Activated naive CD4-positive, alpha-beta T cell treated with anti-CD3 and anti-CD28 coated beads, Interleukin-2, amount 50 U/mL, for 24 hours (primary cell): ENCODE data around the gene C10orf143.

Source experiments
- H3K27ac Mint-ChIP-seq: one replicate; pipeline ENCODE4 v1.8.0; 2021; ENCODE audit warnings: mild to moderate bottlenecking, mixed read lengths
- H3K27me3 Mint-ChIP-seq: one replicate; pipeline ENCODE4 v1.8.0; 2021; ENCODE audit warnings: mixed read lengths
- H3K36me3 Mint-ChIP-seq: one replicate; pipeline ENCODE4 v1.8.0; 2021; ENCODE audit warnings: mixed read lengths
- H3K4me1 Mint-ChIP-seq: one replicate; pipeline ENCODE4 v1.8.0; 2021; ENCODE audit warnings: mixed read lengths
- H3K4me3 Mint-ChIP-seq: one replicate; pipeline ENCODE4 v1.8.0; 2021; ENCODE audit warnings: mild to moderate bottlenecking, mixed read lengths
- H3K9me3 Mint-ChIP-seq: one replicate; pipeline ENCODE4 v1.8.0; 2021; ENCODE audit warnings: mixed read lengths

C10orf143 gene

DNA sequence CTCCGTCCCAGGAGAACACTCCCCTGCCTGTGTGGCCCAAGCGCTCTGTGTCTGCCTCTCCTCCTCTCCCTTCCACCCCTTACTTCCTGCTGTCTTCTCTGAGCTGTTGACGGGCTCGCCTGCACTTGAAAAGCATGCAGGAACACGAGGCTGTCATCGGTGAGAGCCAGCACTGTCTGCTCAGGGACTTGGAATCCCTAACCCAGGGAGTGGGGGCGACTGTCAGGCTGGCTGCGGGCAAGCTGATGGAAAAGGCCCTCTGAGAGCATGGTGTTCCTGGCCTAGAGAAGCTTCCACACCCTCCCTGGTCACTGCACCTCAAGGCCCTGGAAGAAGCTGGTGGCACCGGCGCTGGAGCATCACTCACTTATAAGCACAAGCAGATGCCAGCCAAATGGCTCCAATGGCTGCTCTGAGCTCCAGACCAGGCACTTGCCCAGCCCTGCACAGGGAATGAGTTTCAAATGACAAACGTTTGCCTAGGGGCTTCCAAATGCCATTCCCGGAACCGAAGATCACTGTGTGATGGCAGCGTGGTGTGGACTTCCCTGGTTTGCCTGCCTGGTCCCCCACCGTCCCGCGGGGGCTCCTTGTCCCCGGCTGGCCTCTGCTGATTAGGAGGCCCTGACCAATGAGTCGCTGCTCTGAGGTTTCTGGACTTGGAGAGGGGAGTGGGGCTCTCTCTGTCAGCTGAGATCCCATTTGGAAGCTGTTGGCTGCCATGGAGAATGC, 89.8 kb downstream of the C10orf143 start:
- H3K27me3 Mint-ChIP-seq: no peaks in the 10 kb centered on the region
- H3K36me3 Mint-ChIP-seq: no peaks in the 10 kb centered on the region
- no peak overlapping the region for H3K4me3 Mint-ChIP-seq
- no peaks in the 10 kb centered on the region for H3K4me1 Mint-ChIP-seq
- no peaks in the 10 kb centered on the region for H3K9me3 Mint-ChIP-seq
- no peak overlapping the region for H3K27ac Mint-ChIP-seq

DNA sequence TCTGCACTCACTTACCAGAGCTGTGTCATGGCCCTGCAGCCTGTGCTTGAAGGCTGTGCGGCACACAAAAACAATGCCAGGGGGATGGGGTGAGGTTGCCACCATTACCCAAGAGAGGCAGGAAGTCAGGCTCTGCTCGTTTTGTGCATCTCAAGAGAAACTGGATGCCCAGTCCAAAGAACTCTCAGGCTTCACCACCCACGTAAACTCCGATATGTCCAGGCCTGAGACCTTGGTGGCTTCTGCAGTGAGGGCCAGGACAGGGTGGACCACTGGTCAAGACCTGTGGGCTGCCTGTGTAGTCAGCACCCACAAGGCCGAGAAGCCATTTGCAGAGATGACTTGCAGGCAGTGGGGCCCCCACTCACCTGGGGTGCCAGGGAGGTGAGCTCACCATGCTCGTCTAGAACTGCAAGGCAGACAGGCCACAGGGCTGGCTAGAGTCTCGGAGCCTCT, 91.9 kb downstream of the C10orf143 start:
- H3K4me1 Mint-ChIP-seq: no peaks in the 10 kb centered on the region
- H3K27me3 Mint-ChIP-seq: no peaks in the 10 kb centered on the region
- H3K36me3 Mint-ChIP-seq: no peaks in the 10 kb centered on the region
- no peak overlapping the region for H3K27ac Mint-ChIP-seq
- no peaks in the 10 kb centered on the region for H3K9me3 Mint-ChIP-seq
- no peak overlapping the region for H3K4me3 Mint-ChIP-seq

DNA sequence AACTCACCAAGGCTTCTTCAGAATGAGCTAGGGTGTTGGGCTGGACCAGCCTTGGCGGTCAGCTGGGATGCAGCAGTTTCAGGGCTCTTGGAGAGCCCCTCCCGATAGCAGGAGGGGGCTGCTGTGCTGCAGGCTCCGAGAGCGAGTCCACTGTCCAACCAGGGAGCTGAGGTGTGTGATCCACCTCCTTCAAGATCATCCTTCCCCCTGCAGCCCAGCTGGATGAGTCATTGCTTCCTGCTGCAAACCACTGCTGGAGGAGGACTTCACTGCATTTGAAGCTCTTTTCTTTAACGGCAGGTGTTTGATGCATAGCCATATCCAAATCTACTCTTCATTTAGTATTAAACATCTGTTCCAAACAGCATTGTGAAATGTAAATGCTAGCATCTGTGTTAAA, 92.4 kb downstream of the C10orf143 start:
- no peaks in the 10 kb centered on the region for H3K9me3 Mint-ChIP-seq
- H3K27me3 Mint-ChIP-seq: no peaks in the 10 kb centered on the region
- H3K4me1 Mint-ChIP-seq: no peaks in the 10 kb centered on the region
- no peak overlapping the region for H3K27ac Mint-ChIP-seq
- H3K36me3 Mint-ChIP-seq: no peaks in the 10 kb centered on the region
- H3K4me3 Mint-ChIP-seq: no peak overlapping the region

DNA sequence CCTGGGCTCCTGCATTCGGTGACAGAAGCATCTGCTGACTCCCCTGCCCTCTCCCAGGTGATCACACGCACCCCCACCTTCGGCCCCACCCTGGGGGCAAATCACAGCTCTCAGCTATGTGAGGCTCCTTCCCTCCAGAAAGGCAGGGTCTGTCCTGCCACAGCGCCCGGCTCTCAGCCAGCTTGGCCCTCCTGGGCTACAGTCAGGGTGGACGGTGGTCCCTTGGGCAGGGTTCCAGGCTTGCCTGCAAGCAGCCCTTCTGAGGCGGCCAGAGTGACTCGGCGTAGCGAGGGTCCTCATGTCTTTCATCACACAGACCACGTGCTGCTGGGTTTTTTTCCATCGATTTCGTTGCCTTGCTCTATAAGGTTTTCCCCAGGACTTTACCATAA, 93.0 kb downstream of the C10orf143 start:
- Mint-ChIP-seq H3K27me3 (no peaks in the 10 kb centered on the region), H3K4me1 (no peaks in the 10 kb centered on the region), H3K27ac (no peak overlapping the region), H3K4me3 (no peak overlapping the region), H3K9me3 (no peaks in the 10 kb centered on the region), H3K36me3 (no peaks in the 10 kb centered on the region)

GRCh38 chr10:130016993-130017630, 93.5 kb downstream of the C10orf143 start:
- Mint-ChIP-seq H3K27ac (no peak overlapping the region), H3K27me3 (no peaks in the 10 kb centered on the region), H3K4me3 (no peak overlapping the region), H3K36me3 (no peaks in the 10 kb centered on the region), H3K9me3 (no peaks in the 10 kb centered on the region), H3K4me1 (no peaks in the 10 kb centered on the region)

- H3K36me3 Mint-ChIP-seq: no peaks in the 10 kb centered on the region
- H3K27ac Mint-ChIP-seq: no peak overlapping the region
- H3K9me3 Mint-ChIP-seq: no peaks in the 10 kb centered on the region
- peaks cover 2% of the 10 kb centered on the region for H3K27me3 Mint-ChIP-seq
- no peaks in the 10 kb centered on the region for H3K4me1 Mint-ChIP-seq
- H3K4me3 Mint-ChIP-seq: no peak overlapping the region
Measured at GRCh38 chr10:130016095-130016494, 94.5 kb downstream of the C10orf143 start.

- Mint-ChIP-seq H3K4me1 (no peaks in the 10 kb centered on the region), H3K27me3 (peaks cover 2% of the 10 kb centered on the region), H3K27ac (no peak overlapping the region), H3K36me3 (no peaks in the 10 kb centered on the region), H3K4me3 (no peak overlapping the region), H3K9me3 (no peaks in the 10 kb centered on the region)
Measured at GRCh38 chr10:130015075-130015695, 95.4 kb downstream of the C10orf143 start.

DNA sequence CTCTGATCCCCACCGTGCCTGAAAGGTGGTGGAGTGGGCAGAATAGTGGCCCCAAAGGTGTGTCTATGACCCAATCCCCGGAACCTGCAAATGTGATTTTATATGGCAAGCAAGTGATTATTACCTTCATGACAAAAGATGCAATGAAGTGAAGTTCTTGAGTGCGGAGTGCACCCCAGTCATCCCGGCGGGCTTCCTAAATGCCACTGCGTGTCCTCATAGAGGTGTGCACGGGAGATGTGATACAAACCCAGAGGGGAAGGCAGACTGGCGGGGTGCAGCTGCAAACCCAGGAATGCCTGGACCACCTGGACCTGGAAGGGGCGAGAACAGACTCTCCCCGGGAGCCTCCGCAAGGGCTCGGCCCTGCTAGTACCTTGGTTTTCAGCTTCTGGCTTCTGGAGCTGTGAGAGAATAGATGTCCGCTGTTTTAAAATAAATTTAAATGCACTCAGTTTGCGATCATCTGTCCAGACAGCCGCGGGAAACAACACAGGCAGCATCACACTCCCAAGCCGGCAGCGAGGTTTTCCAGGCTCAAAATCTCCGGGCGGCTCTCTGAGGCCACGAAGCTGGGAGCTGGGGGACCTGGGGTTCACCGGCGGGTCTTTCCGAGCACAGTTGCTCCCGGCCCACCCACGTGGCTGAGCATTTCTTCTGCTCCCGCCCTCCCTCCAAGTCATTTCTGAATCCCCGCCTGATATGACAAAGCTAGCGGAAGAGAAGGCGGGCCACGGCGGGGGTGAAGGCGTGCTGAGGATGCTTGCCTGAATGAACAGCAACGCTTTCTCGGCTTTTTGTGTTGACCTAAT, 96.2 kb downstream of the C10orf143 start:
- Mint-ChIP-seq H3K27ac (no peak overlapping the region), H3K4me3 (no peak overlapping the region), H3K27me3 (peaks cover 2% of the 10 kb centered on the region), H3K36me3 (no peaks in the 10 kb centered on the region), H3K9me3 (no peaks in the 10 kb centered on the region), H3K4me1 (no peaks in the 10 kb centered on the region)
